Ammon's horn (tissue), 1 donor: ENCODE measurements around the gene ZNF341.

Experiments
- DNase-seq: peaks from one replicate; pipeline ENCODE4 v3.0.0-alpha.2; 2016; ENCODE audit warnings: low spot score

ZNF341 gene

DNA sequence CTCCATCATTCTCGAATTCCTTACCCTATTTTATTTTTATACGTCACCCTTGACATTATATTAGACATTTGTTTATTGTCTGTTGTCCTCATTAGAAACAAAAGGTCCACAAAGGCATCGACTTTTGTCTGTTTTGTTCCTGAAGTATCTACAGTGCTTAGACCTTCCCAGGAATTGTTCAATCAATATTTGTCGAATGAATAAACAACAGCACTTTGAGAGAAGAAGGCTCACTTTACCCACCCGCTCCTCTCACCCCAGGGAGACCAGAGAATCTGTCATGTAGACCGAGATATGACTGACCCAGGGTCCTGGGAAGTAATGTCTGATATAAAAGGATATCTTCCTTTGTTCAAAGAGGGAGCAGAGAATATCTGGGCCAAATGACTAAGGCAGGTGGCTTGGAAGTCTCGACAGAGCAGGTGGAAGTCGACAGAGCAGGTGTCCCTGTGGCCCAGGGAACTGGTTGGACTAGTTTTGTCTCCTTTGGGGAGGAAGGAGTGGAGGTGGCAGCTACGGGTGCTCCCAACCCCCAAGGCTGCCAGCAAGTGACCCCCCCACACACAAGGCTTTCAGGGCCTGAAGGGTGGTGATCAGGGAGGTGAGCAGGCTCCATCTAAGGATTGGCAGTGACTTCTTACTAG lies 64.6 kb downstream of the ZNF341 start:
- no peak for DNase-seq

DNA sequence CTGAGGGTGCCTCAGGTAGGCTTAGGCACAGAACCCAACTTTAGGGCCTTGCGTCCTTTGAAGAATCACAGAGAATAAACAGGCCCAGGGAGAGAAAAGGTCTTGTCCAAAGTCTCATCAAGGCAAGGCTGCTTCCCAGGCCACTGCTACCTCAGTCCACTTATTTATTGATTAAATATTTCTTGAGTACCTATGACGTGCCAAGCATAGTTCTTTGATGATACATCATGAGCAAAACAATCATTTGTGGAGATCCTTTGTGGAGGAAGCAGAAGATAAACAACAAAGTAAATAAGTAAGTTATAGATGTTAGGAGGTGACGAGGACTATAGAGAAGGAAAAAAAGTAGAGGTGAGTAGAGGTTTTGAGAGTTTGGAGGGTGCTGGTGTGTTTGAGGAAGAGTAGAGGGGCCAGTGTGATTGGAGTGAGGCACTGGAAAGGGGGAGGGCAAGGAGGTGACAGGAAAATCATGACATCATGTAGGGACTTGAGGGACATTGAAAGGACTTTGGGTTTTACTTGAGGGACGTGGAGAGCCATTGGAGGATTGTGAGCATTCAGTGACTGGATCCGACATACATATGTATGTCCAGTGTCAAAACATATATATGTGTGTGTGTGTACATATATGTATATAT lies 65.2 kb downstream of the ZNF341 start:
- DNase-seq = no peak

- no peak for DNase-seq
These were observed 66.6 kb downstream of the ZNF341 start for GRCh38 chr20:33798444-33798843.

GRCh38 chr20:33803921-33804337 lies 72.1 kb downstream of the ZNF341 start:
- no peak for DNase-seq

- no peak for DNase-seq
These were observed 76.6 kb downstream of the ZNF341 start for GRCh38 chr20:33808388-33808787.

DNA sequence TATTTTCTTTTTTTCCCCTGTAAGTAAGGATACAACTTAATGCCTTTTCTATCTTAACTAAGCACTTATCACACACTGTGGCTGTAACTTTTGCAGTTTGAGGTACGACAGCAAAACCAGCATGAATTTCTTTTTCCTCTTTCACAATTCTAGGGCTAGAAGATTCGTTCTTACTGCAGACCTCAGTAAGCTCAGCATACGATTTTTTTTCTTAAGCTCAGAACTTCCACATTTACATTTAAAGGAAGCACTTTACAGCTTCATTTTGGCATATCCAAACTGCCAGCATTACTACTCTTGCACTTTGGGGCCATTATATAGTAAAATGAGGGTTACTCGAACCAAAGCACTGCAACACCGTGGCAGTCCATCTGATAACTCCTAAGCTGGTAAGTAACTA lies 78.5 kb downstream of the ZNF341 start:
- no peak for DNase-seq

- peak; percentile 99 for DNase-seq
These were observed 79.3 kb downstream of the ZNF341 start, which contains the start of gene CHMP4B for GRCh38 chr20:33810885-33811775. TSS of gene CHMP4B (plus strand) at chr20:33811348. CDS start at chr20:33811469, 121 bp downstream.

DNA sequence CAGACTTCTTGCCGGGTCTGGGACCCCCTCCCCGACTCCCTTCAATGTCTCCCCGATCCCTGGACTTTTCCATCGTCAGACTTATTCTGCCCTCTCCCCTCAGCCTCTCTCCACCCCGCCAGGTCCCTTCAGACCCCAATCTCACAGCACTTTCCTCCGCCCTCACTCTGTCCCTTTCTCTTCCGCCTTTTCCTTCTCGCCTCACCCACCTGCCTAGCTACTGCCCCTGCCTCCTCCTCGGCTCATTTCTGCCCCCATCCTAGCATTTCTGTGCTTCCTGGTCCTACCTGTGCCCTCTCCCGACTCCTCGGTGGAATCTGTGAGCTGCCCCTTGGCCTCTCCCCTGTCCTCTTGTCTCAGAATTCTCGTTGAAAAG lies 80.0 kb downstream of the ZNF341 start:
- peak; percentile 18 for DNase-seq

DNA sequence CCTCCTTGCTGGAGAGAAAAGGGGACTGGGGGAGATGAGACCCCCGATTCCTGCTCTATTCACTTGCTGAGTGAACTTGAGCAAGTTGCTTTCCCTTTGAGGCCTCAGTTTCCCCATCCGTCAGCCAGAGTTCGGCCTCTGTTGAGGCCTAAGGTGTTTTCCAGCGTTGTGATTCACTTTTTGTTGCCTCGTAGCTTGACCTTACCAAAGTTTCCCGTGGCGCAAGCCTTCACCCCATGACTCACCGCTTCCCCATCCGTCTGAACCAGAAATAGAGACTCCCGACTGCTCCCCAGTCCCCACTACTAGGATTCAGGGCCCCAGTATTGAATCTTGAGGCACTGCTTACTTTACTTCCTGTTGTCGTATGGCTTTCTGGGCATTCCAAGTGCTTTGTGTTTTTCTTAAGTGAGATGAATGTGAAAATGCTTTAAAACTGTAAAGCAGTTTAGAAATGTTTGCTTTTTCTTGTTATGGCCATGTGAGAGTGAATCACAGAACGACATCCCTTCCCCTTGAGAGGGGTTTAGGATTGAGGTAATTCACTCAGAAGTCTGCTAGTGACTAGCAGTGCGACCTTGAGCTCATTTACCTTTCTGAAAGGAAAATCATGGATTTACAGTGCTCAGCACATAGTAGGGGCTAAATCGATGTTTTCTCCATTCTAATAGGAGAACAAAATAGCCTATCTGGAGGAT lies 80.5 kb downstream of the ZNF341 start:
- DNase-seq = peak; percentile 36

DNA sequence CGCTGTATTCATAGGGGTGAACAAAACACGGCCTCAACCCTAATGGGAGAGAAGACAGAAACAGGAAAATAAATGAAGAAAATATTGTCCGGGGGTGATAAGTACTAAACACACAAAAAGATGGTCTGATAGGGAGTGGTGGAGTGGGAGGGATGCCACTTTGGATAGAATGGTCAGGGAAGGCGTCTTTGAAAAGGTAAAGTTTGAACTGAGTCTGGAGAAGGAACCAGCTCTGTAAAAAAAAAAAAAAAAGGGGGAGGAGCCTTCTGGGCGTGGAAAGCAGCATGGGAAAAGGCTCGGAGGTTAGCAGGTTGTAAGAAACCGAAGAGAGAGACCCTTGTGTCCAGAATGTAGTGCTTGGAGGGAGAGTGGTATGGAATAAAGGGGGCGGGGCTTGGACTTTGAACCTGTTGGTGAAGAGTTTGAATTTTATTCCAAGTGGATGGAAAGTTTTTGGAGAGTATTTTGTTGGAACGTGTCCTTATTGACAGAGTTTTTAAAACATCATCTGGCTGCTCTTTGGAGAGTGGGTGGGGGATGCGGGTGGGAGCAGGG lies 81.2 kb downstream of the ZNF341 start:
- no peak for DNase-seq

DNA sequence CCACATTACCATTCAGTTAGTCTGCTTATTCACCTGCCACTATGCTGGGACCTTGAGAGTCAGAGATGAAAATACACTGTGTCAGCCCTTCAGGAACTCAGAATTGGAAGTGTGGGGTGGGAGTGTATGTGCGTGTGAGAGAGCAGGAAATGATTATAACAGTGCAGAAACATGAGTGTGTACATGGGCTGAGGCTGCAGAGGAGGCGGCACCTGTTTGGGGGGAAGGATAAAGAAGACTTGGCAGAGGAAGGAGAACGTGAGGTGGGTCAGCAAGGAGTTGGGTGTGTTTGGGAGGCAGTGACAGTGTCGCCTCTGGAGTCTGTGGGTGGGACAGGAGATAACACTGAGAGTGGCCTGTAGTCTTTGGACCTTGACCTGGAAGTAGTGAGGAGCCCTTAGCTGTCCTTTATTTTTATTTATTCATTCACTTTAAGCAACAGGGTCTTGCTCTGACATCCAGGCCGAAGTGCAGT lies 82.5 kb downstream of the ZNF341 start:
- DNase-seq = no peak

DNA sequence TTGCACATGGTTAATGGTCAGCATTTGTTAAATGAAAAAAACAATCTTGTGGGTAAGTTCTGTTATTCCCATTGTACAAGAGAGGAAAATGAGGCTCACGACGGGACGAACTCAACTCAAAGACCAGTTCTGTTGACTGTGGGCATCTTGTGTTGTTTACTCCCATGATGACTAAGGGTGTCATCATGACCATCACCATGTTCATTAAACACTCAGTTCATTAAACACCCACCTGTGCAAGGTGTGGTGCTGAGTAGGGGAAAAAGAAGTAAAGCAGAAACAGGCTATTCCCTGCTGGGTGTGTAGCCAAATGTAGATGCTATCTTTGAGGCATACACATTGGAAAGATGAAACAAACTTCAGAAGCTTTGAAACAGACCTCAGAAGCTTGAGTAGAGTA lies 83.9 kb downstream of the ZNF341 start:
- no peak for DNase-seq

DNA sequence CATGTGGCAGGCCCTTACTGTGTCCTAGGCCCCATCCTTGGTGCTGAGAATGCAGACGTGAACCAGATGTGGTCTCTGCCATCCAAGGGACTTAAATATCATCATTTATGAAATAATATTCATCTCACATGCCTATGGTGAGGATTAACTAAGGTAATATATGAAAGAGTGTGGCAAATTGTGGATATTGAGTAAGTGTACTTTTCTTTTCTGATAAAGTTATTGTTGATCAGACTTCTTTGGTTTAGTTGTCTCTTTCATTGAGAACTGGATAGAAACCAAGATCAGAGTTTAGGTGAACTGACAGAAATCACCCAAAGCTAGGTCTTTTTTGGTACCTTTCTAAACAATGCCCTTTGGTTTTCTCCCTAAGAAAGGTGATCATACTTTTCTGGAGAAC lies 84.4 kb downstream of the ZNF341 start:
- DNase-seq = no peak

DNA sequence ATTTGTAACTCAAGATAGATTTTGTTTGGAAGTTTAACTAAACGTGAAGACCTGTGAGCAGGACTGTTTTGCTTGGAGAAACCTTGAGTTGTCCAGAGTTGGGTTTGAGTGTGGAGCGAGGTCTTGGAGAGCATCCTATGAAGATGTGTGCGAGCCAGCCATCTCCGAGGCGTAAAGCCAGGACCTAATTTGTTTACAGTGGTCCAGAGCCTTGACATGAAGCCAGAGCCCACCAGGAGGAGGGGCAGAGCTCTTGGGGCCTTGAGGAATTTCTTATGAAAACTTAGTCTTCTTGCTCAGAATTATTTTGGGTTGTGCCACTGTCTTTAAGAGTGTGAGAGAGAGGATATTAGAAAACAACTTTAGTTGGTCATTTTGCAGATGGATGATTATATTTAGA lies 85.6 kb downstream of the ZNF341 start:
- no peak for DNase-seq

DNA sequence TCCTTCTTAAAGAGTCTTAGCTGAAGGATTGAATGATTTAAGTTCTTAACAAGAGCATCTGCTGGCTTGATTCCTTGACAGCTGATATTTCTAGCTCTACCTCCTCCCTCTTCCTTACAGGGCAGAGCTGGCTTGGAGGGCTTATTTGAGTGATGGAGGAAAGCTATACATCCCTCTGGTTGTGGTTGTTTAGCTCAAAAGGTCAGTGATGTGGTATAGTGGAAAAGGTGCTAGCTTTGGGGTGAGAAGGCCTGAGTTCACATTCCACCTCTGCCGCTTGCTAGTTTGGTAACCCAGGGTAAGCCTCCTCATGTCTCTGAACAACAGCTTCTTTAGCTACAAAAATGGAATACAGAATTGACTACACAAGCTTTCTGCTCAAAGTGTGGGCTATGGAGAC lies 87.7 kb downstream of the ZNF341 start:
- no peak for DNase-seq

GRCh38 chr20:33820362-33820761 lies 88.6 kb downstream of the ZNF341 start:
- DNase-seq = no peak

DNA sequence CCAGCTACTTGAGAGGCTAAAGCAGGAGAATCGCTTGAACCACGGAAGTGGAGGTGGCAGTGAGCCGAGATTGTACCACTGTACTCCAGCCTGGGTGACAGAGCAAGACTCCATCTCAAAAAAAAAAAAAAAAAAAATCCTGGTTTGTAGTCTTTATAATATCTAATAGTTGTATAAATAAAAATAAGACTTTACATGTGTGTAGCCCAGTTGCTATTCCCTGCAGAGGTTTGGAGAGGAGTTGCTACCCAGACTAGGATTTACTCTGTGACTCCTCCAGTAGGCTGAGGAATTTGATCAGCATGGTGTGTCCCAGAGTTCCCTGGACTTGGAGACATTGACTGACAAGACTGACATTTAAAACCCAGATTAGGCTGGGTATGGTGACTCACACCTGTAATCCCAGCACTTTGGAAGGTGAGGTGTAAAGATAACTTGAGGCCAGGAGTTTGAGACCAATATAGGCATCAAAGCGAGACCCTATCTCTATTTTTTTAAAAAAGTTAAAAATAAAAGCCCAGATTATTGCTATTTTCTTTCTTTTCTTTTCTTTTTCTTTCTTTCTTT lies 89.6 kb downstream of the ZNF341 start:
- DNase-seq = no peak

- no peak for DNase-seq
These were observed 90.6 kb downstream of the ZNF341 start for GRCh38 chr20:33822423-33822822.

- DNase-seq = no peak
These were observed 91.2 kb downstream of the ZNF341 start for GRCh38 chr20:33822991-33823390.

DNA sequence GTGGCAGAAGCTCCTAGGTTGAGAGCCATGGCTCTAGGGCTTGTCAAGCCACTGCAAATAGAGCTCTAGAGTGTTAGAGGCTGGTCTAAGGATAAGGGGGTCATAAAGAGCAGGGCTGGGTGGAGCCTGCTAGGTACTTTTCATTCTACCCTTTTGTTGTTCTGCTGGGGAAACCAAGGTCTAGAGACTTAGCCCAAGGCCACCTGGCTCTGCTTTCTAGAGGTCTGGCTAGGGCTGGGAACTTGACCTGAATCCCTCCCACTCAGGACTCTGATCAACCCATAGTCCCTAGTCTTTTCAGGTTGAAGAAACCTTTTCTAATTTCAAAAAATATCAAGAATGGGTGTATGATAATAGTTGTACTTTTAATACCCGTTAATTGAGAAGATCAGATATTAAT lies 93.1 kb downstream of the ZNF341 start:
- DNase-seq = no peak
